Lung (tissue), 12 donors: ENCODE measurements around the gene PDIA2. TPM values are rescaled to one million over a fixed set of nuclear protein-coding genes. Genes with fewer than 3 reads are reported as not detected.

Experiments used
- ATAC-seq: fragments of 200-7000 bp; cut with Tn5 transposase; one replicate; pipeline ENCODE4 v1.9.1; 2020; ENCODE audit warnings: moderate number of reproducible peaks; ENCODE audit not compliant: insufficient read depth, low FRiP score
- DNase-seq, 3 donors: peaks; one replicate each; pipeline ENCODE4 v3.0.0-alpha.2; 2013 to 2017
- H3K27ac ChIP-seq, 2 donors: one replicate each; pipeline ENCODE4 v1.5.1; 2013; ENCODE audit warnings: mild to moderate bottlenecking in 2 of 2, moderate library complexity in 2 of 2, control low read depth in 1 of 2, inconsistent platforms in 1 of 2, low read depth in 1 of 2, low read length in 1 of 2
- H3K27me3 ChIP-seq, 3 donors: one replicate each; pipeline ENCODE4 v1.5.1; 2013; ENCODE audit warnings: low read length in 2 of 3; ENCODE audit not compliant: control insufficient read depth in 3 of 3, insufficient read depth in 3 of 3
- H3K36me3 ChIP-seq, 4 donors: one replicate each; pipeline ENCODE4 v1.5.1; 2013; ENCODE audit warnings: low read length in 4 of 4, mild to moderate bottlenecking in 1 of 4, moderate library complexity in 1 of 4; ENCODE audit not compliant: control insufficient read depth in 4 of 4, insufficient read depth in 4 of 4
- H3K4me1 ChIP-seq, 5 donors: one replicate each; pipeline ENCODE4 v1.5.1; 2013; ENCODE audit warnings: low read length in 5 of 5, mild to moderate bottlenecking in 2 of 5, moderate library complexity in 1 of 5; ENCODE audit not compliant: control insufficient read depth in 5 of 5, insufficient read depth in 5 of 5
- H3K4me3 ChIP-seq: one replicate; pipeline ENCODE4 v1.5.1; 2013; ENCODE audit warnings: mild to moderate bottlenecking, control low read depth, moderate library complexity
- H3K9ac ChIP-seq, 2 donors: one replicate each; pipeline ENCODE4 v1.5.1; 2013; ENCODE audit warnings: low read length in 2 of 2, control low read depth in 1 of 2; ENCODE audit not compliant: insufficient read depth in 1 of 2
- H3K9me3 ChIP-seq, 4 donors: one replicate each; pipeline ENCODE4 v1.5.1; 2013; ENCODE audit warnings: low read length in 3 of 4, mild to moderate bottlenecking in 1 of 4, moderate library complexity in 1 of 4; ENCODE audit not compliant: control insufficient read depth in 4 of 4, insufficient read depth in 3 of 4
- CTCF ChIP-seq: IDR thresholded peaks from 2 replicates; pipeline ENCODE4 v1.5.1; 2012; ENCODE audit warnings: mild to moderate bottlenecking; ENCODE audit errors: control extremely low read depth, extremely low read depth
- WGBS, 2 donors: extraction: QIAGEN DNeasy Blood & Tissue Kit; methylation state at CpG; one replicate each; pipeline ENCODE4 v1.1.7; 2013; 5-methylcytosine and 5-hydroxymethylcytosine counted together
- polyA plus RNA-seq, 2 donors: library from polyadenylated mRNA; stranded (reverse); fragments of 200-250 nt; gene quantifications; one replicate each; pipeline ENCODE4 v1.2.1, GENCODE V29; 2013
- total RNA-seq, 2 donors: library from RNA; depleted of rRNA in 1 of 2; stranded (reverse); fragments of >200 nt in 1 of 2; gene quantifications; one replicate each; pipeline ENCODE4 v1.2.1, GENCODE V29; 2014 to 2021
- donor health status: control.
- donor health status: control.
- donor health status: Bipolar disorder and iron deficiency.
- donor health status: healthy.
- donor health status: DM: yes; HTN: yes; CAD: no.

Gene PDIA2
- total and polyA plus RNA-seq, 4 donors, result 0.19 to 0.65 (median 0.24) TPM

- Histone ChIP-seq H3K4me1 (no peaks in the 10 kb centered on the region), H3K36me3 (peaks cover 0 to 45% (median 2%) of the 10 kb centered on the region in 4 donors), H3K27ac (no peak overlapping the region), H3K9me3 (no peaks in the 10 kb centered on the region), H3K27me3 (no peaks in the 10 kb centered on the region), H3K4me3 (no peak overlapping the region), H3K9ac (no peak overlapping the region)
- DNase-seq (no peak), ATAC-seq (no peak)
- 96 to 97% methylated on average over 32 of the region's 32 CpGs for WGBS, 2 donors
- TF ChIP-seq CTCF, result no peak
These were observed 14.9 kb downstream of the PDIA2 start for GRCh38 chr16:297832-298231.

GRCh38 chr16:301235-301634 lies 18.3 kb downstream of the PDIA2 start:
- Histone ChIP-seq H3K9me3 (no peaks in the 10 kb centered on the region), H3K36me3 (peaks cover 0 to 46% (median 2%) of the 10 kb centered on the region in 4 donors), H3K4me1 (no peaks in the 10 kb centered on the region), H3K9ac (no peak overlapping the region), H3K27ac (no peak overlapping the region), H3K27me3 (no peaks in the 10 kb centered on the region), H3K4me3 (no peak overlapping the region)
- no peak for TF ChIP-seq CTCF
- DNase-seq (no peak), ATAC-seq (no peak)
- 87 to 93% methylated on average over 5 to 6 of the region's 6 CpGs for WGBS, 2 donors

GRCh38 chr16:301950-302349 lies 19.0 kb downstream of the PDIA2 start:
- Histone ChIP-seq H3K27ac (no peak overlapping the region), H3K9ac (no peak overlapping the region), H3K4me1 (no peaks in the 10 kb centered on the region), H3K9me3 (no peaks in the 10 kb centered on the region), H3K36me3 (peaks cover 0 to 41% (median 0%) of the 10 kb centered on the region in 4 donors), H3K4me3 (no peak overlapping the region), H3K27me3 (no peaks in the 10 kb centered on the region)
- DNase-seq (no peak), ATAC-seq (no peak)
- TF ChIP-seq CTCF, result no peak
- 97 to 98% methylated on average over 13 of the region's 13 CpGs for WGBS, 2 donors
